GM23338 (cell line): ENCODE data around the gene ALOX15B.

Experiments used
- CREB1 ChIP-seq: fragments of 250-450 bp; sonication (Bioruptor Pico); IDR thresholded peaks from 2 replicates; pipeline ENCODE4 v1.5.0; 2020; ENCODE audit warnings: low read depth, mild to moderate bottlenecking, moderate library complexity
- EZH2 ChIP-seq: fragments of 200-600 bp; sonication (generic); IDR thresholded peaks from one replicate; pipeline ENCODE4 v1.8.0; 2017; ENCODE audit warnings: antibody characterized with exemption, mild to moderate bottlenecking, low read depth; ENCODE audit not compliant: unreplicated experiment
- POLR2AphosphoS5 ChIP-seq: IDR thresholded peaks from 2 replicates; pipeline ENCODE4 v1.6.1; 2016; ENCODE audit warnings: antibody characterized with exemption, low read depth
- TF ChIP-seq, protein P1 (sequence below), 2 experiments: fragments of 200-600 bp in 1 of 2; sonication (generic) in 1 of 2; conservative IDR thresholded peaks; 2 replicates each; pipeline versions ENCODE4 v1.5.1 to v1.6.1; 2016 to 2017; ENCODE audit warnings: antibody characterized with exemption in 2 of 2, low read depth in 2 of 2, mild to moderate bottlenecking in 2 of 2, moderate library complexity in 1 of 2
- TF ChIP-seq, protein P2 (sequence below): IDR thresholded peaks from one replicate; pipeline ENCODE4 v1.6.1; 2018; ENCODE audit warnings: antibody characterized with exemption; ENCODE audit not compliant: unreplicated experiment

DNA sequence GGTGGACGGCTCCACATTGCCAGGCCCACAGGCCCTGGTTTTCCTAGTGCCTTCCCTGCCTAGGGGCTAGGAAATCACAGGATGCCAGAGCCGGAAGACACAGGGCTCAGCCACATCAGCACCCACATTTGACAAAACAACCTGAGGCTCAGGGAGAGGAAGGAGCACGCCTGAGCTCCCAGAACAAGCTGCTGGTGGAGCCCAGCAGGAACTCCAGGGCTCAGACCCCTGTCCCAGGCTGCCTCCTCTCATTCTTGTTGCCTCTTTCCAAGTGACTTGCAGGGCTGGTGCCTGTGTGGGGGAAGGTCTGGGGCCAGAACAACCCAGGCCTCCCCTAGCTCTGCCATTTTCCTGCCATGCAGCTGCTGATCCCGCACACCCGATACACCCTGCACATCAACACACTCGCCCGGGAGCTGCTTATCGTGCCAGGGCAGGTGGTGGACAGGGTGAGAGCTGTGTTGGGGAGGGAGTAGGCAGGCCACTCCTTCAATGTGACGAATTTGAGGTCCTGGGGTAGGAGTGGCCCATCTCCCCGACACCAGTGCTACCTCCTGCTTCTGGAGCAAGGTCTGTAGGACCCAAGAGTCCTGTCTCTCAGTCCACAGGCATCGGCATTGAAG, 7.6 kb downstream of the ALOX15B start:
- TF ChIP-seq CREB1 (CRISPR knock-in tag), result no peak
- TF ChIP-seq EZH2, result no peak
- TF ChIP-seq, protein P1, sequence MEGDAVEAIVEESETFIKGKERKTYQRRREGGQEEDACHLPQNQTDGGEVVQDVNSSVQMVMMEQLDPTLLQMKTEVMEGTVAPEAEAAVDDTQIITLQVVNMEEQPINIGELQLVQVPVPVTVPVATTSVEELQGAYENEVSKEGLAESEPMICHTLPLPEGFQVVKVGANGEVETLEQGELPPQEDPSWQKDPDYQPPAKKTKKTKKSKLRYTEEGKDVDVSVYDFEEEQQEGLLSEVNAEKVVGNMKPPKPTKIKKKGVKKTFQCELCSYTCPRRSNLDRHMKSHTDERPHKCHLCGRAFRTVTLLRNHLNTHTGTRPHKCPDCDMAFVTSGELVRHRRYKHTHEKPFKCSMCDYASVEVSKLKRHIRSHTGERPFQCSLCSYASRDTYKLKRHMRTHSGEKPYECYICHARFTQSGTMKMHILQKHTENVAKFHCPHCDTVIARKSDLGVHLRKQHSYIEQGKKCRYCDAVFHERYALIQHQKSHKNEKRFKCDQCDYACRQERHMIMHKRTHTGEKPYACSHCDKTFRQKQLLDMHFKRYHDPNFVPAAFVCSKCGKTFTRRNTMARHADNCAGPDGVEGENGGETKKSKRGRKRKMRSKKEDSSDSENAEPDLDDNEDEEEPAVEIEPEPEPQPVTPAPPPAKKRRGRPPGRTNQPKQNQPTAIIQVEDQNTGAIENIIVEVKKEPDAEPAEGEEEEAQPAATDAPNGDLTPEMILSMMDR (conservative IDR thresholded peaks at IDR 0.05; ENCODE audit: low read depth in 2 of 2), result no peak
- TF ChIP-seq POLR2AphosphoS5, result no peak
- TF ChIP-seq, protein P2, sequence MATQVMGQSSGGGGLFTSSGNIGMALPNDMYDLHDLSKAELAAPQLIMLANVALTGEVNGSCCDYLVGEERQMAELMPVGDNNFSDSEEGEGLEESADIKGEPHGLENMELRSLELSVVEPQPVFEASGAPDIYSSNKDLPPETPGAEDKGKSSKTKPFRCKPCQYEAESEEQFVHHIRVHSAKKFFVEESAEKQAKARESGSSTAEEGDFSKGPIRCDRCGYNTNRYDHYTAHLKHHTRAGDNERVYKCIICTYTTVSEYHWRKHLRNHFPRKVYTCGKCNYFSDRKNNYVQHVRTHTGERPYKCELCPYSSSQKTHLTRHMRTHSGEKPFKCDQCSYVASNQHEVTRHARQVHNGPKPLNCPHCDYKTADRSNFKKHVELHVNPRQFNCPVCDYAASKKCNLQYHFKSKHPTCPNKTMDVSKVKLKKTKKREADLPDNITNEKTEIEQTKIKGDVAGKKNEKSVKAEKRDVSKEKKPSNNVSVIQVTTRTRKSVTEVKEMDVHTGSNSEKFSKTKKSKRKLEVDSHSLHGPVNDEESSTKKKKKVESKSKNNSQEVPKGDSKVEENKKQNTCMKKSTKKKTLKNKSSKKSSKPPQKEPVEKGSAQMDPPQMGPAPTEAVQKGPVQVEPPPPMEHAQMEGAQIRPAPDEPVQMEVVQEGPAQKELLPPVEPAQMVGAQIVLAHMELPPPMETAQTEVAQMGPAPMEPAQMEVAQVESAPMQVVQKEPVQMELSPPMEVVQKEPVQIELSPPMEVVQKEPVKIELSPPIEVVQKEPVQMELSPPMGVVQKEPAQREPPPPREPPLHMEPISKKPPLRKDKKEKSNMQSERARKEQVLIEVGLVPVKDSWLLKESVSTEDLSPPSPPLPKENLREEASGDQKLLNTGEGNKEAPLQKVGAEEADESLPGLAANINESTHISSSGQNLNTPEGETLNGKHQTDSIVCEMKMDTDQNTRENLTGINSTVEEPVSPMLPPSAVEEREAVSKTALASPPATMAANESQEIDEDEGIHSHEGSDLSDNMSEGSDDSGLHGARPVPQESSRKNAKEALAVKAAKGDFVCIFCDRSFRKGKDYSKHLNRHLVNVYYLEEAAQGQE, result no peak
